ENCODE measurements around the gene TNKS1BP1. TPM values are rescaled to one million over a fixed set of nuclear protein-coding genes. Genes with fewer than 3 reads are reported as not detected.

Gene TNKS1BP1
- total RNA-seq, 1 experiment from 2014 or later = 120 TPM

DNA sequence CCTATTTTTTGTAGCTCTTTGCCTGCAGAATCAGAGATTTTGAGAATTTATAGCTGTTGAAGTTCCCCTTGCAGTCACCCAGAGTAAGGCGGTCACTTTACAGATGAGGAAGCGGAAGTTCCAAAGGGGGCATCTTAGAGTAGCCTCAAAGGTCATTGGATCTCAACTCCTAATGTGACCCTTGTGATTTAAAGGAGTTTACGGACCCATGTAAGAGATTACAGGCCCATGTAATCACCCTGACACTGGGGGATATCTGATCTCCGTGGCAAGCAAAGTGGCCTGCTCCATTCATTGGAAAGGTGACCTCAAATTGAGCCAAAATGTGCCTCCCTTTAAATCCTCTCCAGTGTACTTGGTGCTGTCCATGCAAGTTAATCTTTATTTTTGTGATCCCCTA, 29.1 kb upstream of the TNKS1BP1 start:
- CTCF ChIA-PET = interaction anchor here (0.6 kb wide), 1 partner anchor 8 kb away, joined by 4 read pairs; no protein-coding TSS in a partner anchor
- BruUV-seq (replicated peaks) = no TSS peak
- peaks cover 3% of the 10 kb centered on the region for H3K4me1 Mint-ChIP-seq (ENCODE audit: low read depth, unreplicated experiment)
- TF ChIP-seq, protein P1, sequence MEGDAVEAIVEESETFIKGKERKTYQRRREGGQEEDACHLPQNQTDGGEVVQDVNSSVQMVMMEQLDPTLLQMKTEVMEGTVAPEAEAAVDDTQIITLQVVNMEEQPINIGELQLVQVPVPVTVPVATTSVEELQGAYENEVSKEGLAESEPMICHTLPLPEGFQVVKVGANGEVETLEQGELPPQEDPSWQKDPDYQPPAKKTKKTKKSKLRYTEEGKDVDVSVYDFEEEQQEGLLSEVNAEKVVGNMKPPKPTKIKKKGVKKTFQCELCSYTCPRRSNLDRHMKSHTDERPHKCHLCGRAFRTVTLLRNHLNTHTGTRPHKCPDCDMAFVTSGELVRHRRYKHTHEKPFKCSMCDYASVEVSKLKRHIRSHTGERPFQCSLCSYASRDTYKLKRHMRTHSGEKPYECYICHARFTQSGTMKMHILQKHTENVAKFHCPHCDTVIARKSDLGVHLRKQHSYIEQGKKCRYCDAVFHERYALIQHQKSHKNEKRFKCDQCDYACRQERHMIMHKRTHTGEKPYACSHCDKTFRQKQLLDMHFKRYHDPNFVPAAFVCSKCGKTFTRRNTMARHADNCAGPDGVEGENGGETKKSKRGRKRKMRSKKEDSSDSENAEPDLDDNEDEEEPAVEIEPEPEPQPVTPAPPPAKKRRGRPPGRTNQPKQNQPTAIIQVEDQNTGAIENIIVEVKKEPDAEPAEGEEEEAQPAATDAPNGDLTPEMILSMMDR (IDR thresholded peaks at IDR 0.05; ENCODE audit: insufficient read depth in 1 of 2, low read depth in 1 of 2, low read length in 1 of 2, severe bottlenecking in 1 of 2, unreplicated experiment in 1 of 2) = no peak
- POLR2A ChIA-PET = no interaction called here
- H3K27me3 Mint-ChIP-seq (ENCODE audit: insufficient read depth, unreplicated experiment) = no peaks in the 10 kb centered on the region
- H3K9me3 Mint-ChIP-seq (ENCODE audit: unreplicated experiment) = no peaks in the 10 kb centered on the region
- Histone ChIP-seq H3K4me1 (peaks cover 15% of the 10 kb centered on the region), H3K27me3 (replicated peaks; ENCODE audit: control insufficient read depth, insufficient read depth, low read length) (no peaks in the 10 kb centered on the region), H3K36me3 (ENCODE audit: control insufficient read depth, insufficient read depth, low read length) (no peaks in the 10 kb centered on the region), H3K4me3 (ENCODE audit: low read depth, low read length) (no peak overlapping the region), H3K9me3 (no peaks in the 10 kb centered on the region)
- H3K4me3 Mint-ChIP-seq (ENCODE audit: unreplicated experiment) = no peak overlapping the region
- H3K27ac Mint-ChIP-seq (ENCODE audit: unreplicated experiment) = no peak overlapping the region
- DNase-seq = no peak
- H3K36me3 Mint-ChIP-seq (ENCODE audit: insufficient read depth, unreplicated experiment) = no peaks in the 10 kb centered on the region
- intact Hi-C loops (cut with micrococcal nuclease; ENCODE audit: unreplicated experiment) = no loop called here

DNA sequence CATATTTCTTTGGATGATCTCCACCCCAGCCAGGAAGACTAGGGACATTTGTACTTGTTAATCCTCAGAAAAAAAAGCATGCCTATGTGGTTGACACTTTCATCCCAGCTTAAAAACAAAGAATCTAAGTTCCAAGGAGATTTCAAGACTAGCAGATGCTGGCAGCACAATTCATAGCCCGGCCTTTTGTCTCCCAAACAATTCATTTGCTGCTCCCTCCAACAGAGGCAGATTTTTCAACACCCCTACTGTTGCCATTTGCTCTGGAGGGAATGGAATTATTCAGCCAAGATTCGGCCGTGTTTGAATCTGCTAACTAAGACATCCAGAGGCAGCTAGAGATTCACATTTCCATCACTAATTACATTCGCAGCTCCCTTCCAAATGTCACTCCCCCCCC, 28.7 kb upstream of the TNKS1BP1 start:
- Mint-ChIP-seq H3K4me1 (ENCODE audit: low read depth, unreplicated experiment) (no peaks in the 10 kb centered on the region), H3K27ac (ENCODE audit: unreplicated experiment) (no peak overlapping the region), H3K4me3 (ENCODE audit: unreplicated experiment) (no peak overlapping the region), H3K27me3 (ENCODE audit: insufficient read depth, unreplicated experiment) (no peaks in the 10 kb centered on the region), H3K9me3 (ENCODE audit: unreplicated experiment) (no peaks in the 10 kb centered on the region), H3K36me3 (ENCODE audit: insufficient read depth, unreplicated experiment) (no peaks in the 10 kb centered on the region)
- no TSS peak for BruUV-seq (replicated peaks)
- Histone ChIP-seq H3K4me3 (ENCODE audit: low read depth, low read length) (no peak overlapping the region), H3K36me3 (ENCODE audit: control insufficient read depth, insufficient read depth, low read length) (no peaks in the 10 kb centered on the region), H3K4me1 (peaks cover 11% of the 10 kb centered on the region), H3K9me3 (no peaks in the 10 kb centered on the region), H3K27me3 (replicated peaks; ENCODE audit: control insufficient read depth, insufficient read depth, low read length) (no peaks in the 10 kb centered on the region)
- POLR2A ChIA-PET = no interaction called here
- CTCF ChIA-PET = interaction anchor here (0.6 to 0.8 kb wide), 2 partner anchors 8 to 245 kb away, joined by 4 read pairs; no protein-coding TSS in a partner anchor
- DNase-seq = no peak
- TF ChIP-seq, protein P1 (IDR thresholded peaks at IDR 0.05; ENCODE audit: insufficient read depth in 1 of 2, low read depth in 1 of 2, low read length in 1 of 2, severe bottlenecking in 1 of 2, unreplicated experiment in 1 of 2) = no peak
- intact Hi-C loops (cut with micrococcal nuclease; ENCODE audit: unreplicated experiment) = no loop called here

DNA sequence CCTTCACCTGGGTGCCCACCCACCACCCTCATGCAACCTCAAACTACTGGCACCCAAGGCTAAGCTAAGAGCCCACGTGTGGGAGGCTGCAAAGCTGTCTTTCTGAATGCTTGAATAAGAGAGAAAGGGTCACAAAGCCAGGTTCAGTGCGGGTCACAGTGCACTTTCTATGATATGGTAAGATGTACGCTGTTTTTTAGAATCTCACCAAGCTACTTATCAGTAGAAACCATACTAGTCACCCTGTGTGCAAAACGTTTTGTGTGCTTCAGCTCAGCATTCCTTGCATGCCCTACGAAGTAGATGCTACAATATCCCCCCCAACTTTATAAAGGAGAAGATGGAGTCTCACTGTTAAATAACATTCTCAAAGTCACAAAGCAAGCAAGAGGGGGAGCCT, 28.3 kb upstream of the TNKS1BP1 start:
- intact Hi-C loops (cut with micrococcal nuclease; ENCODE audit: unreplicated experiment) = no loop called here
- no peak for DNase-seq
- CTCF ChIA-PET = interaction anchor here (0.6 to 0.8 kb wide), 2 partner anchors 7 to 245 kb away, joined by 4 read pairs; no protein-coding TSS in a partner anchor
- Mint-ChIP-seq H3K9me3 (ENCODE audit: unreplicated experiment) (no peaks in the 10 kb centered on the region), H3K27ac (ENCODE audit: unreplicated experiment) (no peak overlapping the region), H3K4me3 (ENCODE audit: unreplicated experiment) (no peak overlapping the region), H3K36me3 (ENCODE audit: insufficient read depth, unreplicated experiment) (no peaks in the 10 kb centered on the region), H3K4me1 (ENCODE audit: low read depth, unreplicated experiment) (no peaks in the 10 kb centered on the region), H3K27me3 (ENCODE audit: insufficient read depth, unreplicated experiment) (no peaks in the 10 kb centered on the region)
- BruUV-seq (replicated peaks) = no TSS peak
- H3K27me3 ChIP-seq (replicated peaks; ENCODE audit: control insufficient read depth, insufficient read depth, low read length) = no peaks in the 10 kb centered on the region
- POLR2A ChIA-PET = no interaction called here
- H3K9me3 ChIP-seq = no peaks in the 10 kb centered on the region
- H3K36me3 ChIP-seq (ENCODE audit: control insufficient read depth, insufficient read depth, low read length) = no peaks in the 10 kb centered on the region
- H3K4me3 ChIP-seq (ENCODE audit: low read depth, low read length) = no peak overlapping the region
- peaks cover 7% of the 10 kb centered on the region for H3K4me1 ChIP-seq
- TF ChIP-seq, protein P1 (IDR thresholded peaks at IDR 0.05; ENCODE audit: insufficient read depth in 1 of 2, low read depth in 1 of 2, low read length in 1 of 2, severe bottlenecking in 1 of 2, unreplicated experiment in 1 of 2) = no peak

Data from Caco-2 (cell line).